HepG2 (cell line): ENCODE results near the gene RBCK1. TPM values are rescaled to one million over a fixed set of nuclear protein-coding genes. Genes with fewer than 3 reads are reported as not detected.
A peak's percentile ranks its signal among the peaks of the same experiment; 100 is the strongest.

Experiments used
- CBX5 ChIP-seq: sonication (generic); formaldehyde crosslinking; IDR thresholded peaks from 2 replicates; pipeline ENCODE4 v1.4.0; 2020; ENCODE audit warnings: missing genetic modification reagents, borderline replicate concordance
- IRF9 ChIP-seq: sonication (generic); formaldehyde crosslinking; IDR thresholded peaks from 2 replicates; pipeline ENCODE4 v1.8.0; 2022; ENCODE audit warnings: missing genetic modification reagents, mild to moderate bottlenecking, borderline replicate concordance
- JARID2 ChIP-seq: sonication (generic); formaldehyde crosslinking; IDR thresholded peaks from 2 replicates; pipeline ENCODE4 v1.8.1; 2023; ENCODE audit warnings: missing genetic modification reagents, inconsistent platforms; ENCODE audit not compliant: insufficient replicate concordance
- MTA3 ChIP-seq: sonication (generic); formaldehyde crosslinking; IDR thresholded peaks from 2 replicates; pipeline ENCODE4 v1.4.0; 2020; ENCODE audit warnings: missing genetic modification reagents
- SALL2 ChIP-seq: sonication (generic); formaldehyde crosslinking; IDR thresholded peaks from 2 replicates; pipeline ENCODE4 v1.8.1; 2023; ENCODE audit warnings: mild to moderate bottlenecking, missing genetic modification reagents, inconsistent platforms
- THAP8 ChIP-seq: sonication (generic); formaldehyde crosslinking; IDR thresholded peaks from 2 replicates; pipeline ENCODE4 v1.5.1; 2020; ENCODE audit warnings: missing genetic modification reagents, mild to moderate bottlenecking, borderline replicate concordance
- ZNF10 ChIP-seq: sonication (generic); formaldehyde crosslinking; IDR thresholded peaks from 2 replicates; pipeline ENCODE4 v1.4.0; 2020; ENCODE audit warnings: mild to moderate bottlenecking, low read depth, missing genetic modification reagents, borderline replicate concordance
- ZNF276 ChIP-seq: sonication (generic); formaldehyde crosslinking; IDR thresholded peaks from 2 replicates; pipeline ENCODE4 v1.4.0; 2020; ENCODE audit warnings: mild to moderate bottlenecking, low read depth, missing genetic modification reagents
- ZNF776 ChIP-seq: sonication (generic); formaldehyde crosslinking; IDR thresholded peaks from 2 replicates; pipeline ENCODE4 v1.4.0; 2020; ENCODE audit warnings: mild to moderate bottlenecking, missing genetic modification reagents
- ZNF777 ChIP-seq: sonication (generic); formaldehyde crosslinking; IDR thresholded peaks from 2 replicates; pipeline ENCODE4 v1.4.0; 2020; ENCODE audit warnings: missing genetic modification reagents
- polyA plus RNA-seq, 8 experiments: library from polyadenylated mRNA; depleted of rRNA in 3 of 8; stranded (reverse) in 7 of 8; unstranded in 1 of 8; fragments of >200 nt; fragmentation: Illumina TruSeq in 4 of 8; extraction: Trizol in 4 of 8; gene quantifications; 2 replicates each; pipeline versions ENCODE4 v1.2.1 to v1.2.3, GENCODE V29; 2011 to 2016; ENCODE audit warnings: low read depth in 4 of 8, missing spikeins in 1 of 8, mixed read lengths in 1 of 8; ENCODE audit not compliant: insufficient read depth in 1 of 8
- total RNA-seq, 5 experiments: library from RNA; depleted of rRNA; stranded (reverse); fragments of >200 nt; fragmentation: Illumina TruSeq; extraction: Trizol; gene quantifications; 2 replicates each; pipeline ENCODE4 v1.2.3, GENCODE V29; 2016; ENCODE audit warnings: low read depth in 1 of 5
- TF ChIP-seq, protein P1 (sequence below): sonication (generic); formaldehyde crosslinking; IDR thresholded peaks from 2 replicates; pipeline ENCODE4 v1.5.0; 2020; ENCODE audit warnings: missing genetic modification reagents
- TF ChIP-seq, protein P2 (sequence below): sonication (generic); formaldehyde crosslinking; IDR thresholded peaks from 2 replicates; pipeline ENCODE4 v1.5.1; 2020; ENCODE audit warnings: mild to moderate bottlenecking, missing genetic modification reagents, moderate library complexity
- TF ChIP-seq, protein P3 (sequence below), 2 experiments: sonication (generic) in 1 of 2; formaldehyde crosslinking in 1 of 2; IDR thresholded peaks; 2 replicates each; pipeline versions ENCODE4 v1.4.0 to v1.6.1; 2018 to 2020; ENCODE audit warnings: missing genetic modification reagents in 2 of 2, borderline replicate concordance in 1 of 2, low read depth in 1 of 2, mild to moderate bottlenecking in 1 of 2, missing biosample characterization in 1 of 2
- TF ChIP-seq, protein P4 (sequence below): sonication (generic); formaldehyde crosslinking; IDR thresholded peaks from 2 replicates; pipeline ENCODE4 v1.4.0; 2020; ENCODE audit warnings: mild to moderate bottlenecking, missing genetic modification reagents

Gene RBCK1
- total and polyA plus RNA-seq, 2 of the 13 experiments (the other 11 are each of a cell fraction or from before 2014, with no cell fraction given): 149 to 215 TPM

- TF ChIP-seq ZNF777: peak; percentile 70
- TF ChIP-seq CBX5 (CRISPR knock-in tag): peak; percentile 100
- TF ChIP-seq ZNF10 (CRISPR knock-in tag): peak; percentile 97; the same call in 1 of the 2 replicates
- peak; percentile 95 for TF ChIP-seq SALL2 (CRISPR knock-in tag)
- TF ChIP-seq, protein P1, sequence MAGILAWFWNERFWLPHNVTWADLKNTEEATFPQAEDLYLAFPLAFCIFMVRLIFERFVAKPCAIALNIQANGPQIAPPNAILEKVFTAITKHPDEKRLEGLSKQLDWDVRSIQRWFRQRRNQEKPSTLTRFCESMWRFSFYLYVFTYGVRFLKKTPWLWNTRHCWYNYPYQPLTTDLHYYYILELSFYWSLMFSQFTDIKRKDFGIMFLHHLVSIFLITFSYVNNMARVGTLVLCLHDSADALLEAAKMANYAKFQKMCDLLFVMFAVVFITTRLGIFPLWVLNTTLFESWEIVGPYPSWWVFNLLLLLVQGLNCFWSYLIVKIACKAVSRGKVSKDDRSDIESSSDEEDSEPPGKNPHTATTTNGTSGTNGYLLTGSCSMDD (CRISPR knock-in tag): 0 out of 2 replicates have a peak, but pooled peaks have one; percentile 35
- TF ChIP-seq, protein P2, sequence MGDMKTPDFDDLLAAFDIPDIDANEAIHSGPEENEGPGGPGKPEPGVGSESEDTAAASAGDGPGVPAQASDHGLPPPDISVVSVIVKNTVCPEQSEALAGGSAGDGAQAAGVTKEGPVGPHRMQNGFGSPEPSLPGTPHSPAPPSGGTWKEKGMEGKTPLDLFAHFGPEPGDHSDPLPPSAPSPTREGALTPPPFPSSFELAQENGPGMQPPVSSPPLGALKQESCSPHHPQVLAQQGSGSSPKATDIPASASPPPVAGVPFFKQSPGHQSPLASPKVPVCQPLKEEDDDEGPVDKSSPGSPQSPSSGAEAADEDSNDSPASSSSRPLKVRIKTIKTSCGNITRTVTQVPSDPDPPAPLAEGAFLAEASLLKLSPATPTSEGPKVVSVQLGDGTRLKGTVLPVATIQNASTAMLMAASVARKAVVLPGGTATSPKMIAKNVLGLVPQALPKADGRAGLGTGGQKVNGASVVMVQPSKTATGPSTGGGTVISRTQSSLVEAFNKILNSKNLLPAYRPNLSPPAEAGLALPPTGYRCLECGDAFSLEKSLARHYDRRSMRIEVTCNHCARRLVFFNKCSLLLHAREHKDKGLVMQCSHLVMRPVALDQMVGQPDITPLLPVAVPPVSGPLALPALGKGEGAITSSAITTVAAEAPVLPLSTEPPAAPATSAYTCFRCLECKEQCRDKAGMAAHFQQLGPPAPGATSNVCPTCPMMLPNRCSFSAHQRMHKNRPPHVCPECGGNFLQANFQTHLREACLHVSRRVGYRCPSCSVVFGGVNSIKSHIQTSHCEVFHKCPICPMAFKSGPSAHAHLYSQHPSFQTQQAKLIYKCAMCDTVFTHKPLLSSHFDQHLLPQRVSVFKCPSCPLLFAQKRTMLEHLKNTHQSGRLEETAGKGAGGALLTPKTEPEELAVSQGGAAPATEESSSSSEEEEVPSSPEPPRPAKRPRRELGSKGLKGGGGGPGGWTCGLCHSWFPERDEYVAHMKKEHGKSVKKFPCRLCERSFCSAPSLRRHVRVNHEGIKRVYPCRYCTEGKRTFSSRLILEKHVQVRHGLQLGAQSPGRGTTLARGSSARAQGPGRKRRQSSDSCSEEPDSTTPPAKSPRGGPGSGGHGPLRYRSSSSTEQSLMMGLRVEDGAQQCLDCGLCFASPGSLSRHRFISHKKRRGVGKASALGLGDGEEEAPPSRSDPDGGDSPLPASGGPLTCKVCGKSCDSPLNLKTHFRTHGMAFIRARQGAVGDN (CRISPR knock-in tag): peak; percentile 100
- no peak for TF ChIP-seq THAP8 (CRISPR knock-in tag)
- TF ChIP-seq ZNF776 (CRISPR knock-in tag): peak; percentile 86; the same call in 1 of the 2 replicates
- no peak for TF ChIP-seq MTA3
- peak; percentile 97 for TF ChIP-seq IRF9 (CRISPR knock-in tag)
- TF ChIP-seq, protein P3, sequence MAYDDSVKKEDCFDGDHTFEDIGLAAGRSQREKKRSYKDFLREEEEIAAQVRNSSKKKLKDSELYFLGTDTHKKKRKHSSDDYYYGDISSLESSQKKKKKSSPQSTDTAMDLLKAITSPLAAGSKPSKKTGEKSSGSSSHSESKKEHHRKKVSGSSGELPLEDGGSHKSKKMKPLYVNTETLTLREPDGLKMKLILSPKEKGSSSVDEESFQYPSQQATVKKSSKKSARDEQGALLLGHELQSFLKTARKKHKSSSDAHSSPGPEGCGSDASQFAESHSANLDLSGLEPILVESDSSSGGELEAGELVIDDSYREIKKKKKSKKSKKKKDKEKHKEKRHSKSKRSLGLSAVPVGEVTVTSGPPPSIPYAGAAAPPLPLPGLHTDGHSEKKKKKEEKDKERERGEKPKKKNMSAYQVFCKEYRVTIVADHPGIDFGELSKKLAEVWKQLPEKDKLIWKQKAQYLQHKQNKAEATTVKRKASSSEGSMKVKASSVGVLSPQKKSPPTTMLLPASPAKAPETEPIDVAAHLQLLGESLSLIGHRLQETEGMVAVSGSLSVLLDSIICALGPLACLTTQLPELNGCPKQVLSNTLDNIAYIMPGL (CRISPR knock-in tag; IDR thresholded peaks at IDR 0.05; ENCODE audit: borderline replicate concordance in 1 of 2, low read depth in 1 of 2): peak; percentile 94 to 99
- TF ChIP-seq ZNF276 (CRISPR knock-in tag): peak; percentile 98
- TF ChIP-seq JARID2 (CRISPR knock-in tag): peak; percentile 99
- TF ChIP-seq, protein P4, sequence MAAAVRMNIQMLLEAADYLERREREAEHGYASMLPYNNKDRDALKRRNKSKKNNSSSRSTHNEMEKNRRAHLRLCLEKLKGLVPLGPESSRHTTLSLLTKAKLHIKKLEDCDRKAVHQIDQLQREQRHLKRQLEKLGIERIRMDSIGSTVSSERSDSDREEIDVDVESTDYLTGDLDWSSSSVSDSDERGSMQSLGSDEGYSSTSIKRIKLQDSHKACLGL: peak; percentile 98
Observed at GRCh38 chr20:362271-363254, 45.5 kb upstream of the RBCK1 start (continued).
